Activated CD4-positive, alpha-beta memory T cell treated with anti-CD3 and anti-CD28 coated beads, Interleukin-2, amount 10 ng/mL, durations not matched to agents 7 days and 5 days (primary cell): ENCODE results near the gene HSD17B11. TPM values are rescaled to one million over a fixed set of nuclear protein-coding genes. Genes with fewer than 3 reads are reported as not detected.
"Not testable (repeated sequence)": the region's sequence is repeated elsewhere in the genome, so short reads cannot be mapped to it uniquely, and the experiment has no call there.

Experiments
- CTCF ChIA-PET: fragments of 350-600 bp; sonication (Branson Sonifier 250); formaldehyde crosslinking; loops from one replicate; lab custom pipeline; 2021; ENCODE audit warnings: antibody characterized with exemption, inconsistent platforms; lab: Charles Lee
- POLR2A ChIA-PET: fragments of 350-600 bp; sonication (Branson Sonifier 250); formaldehyde crosslinking; loops from one replicate; lab custom pipeline; 2021; ENCODE audit warnings: antibody characterized with exemption; lab: Charles Lee
- DNase-seq: peaks from one replicate; pipeline ENCODE4 v3.0.0-alpha.2; 2020
- H3K27ac Mint-ChIP-seq: one replicate; pipeline ENCODE4 v1.8.0; 2021; ENCODE audit warnings: mild to moderate bottlenecking, mixed read lengths
- H3K27me3 Mint-ChIP-seq: one replicate; pipeline ENCODE4 v1.8.0; 2021; ENCODE audit warnings: mixed read lengths
- H3K36me3 Mint-ChIP-seq: one replicate; pipeline ENCODE4 v1.8.0; 2021; ENCODE audit warnings: low read depth, mixed read lengths
- H3K4me1 Mint-ChIP-seq: one replicate; pipeline ENCODE4 v1.8.0; 2021; ENCODE audit warnings: mixed read lengths
- H3K4me3 Mint-ChIP-seq: one replicate; pipeline ENCODE4 v1.8.0; 2021; ENCODE audit warnings: mild to moderate bottlenecking, mixed read lengths
- H3K9me3 Mint-ChIP-seq: one replicate; pipeline ENCODE4 v1.8.0; 2021; ENCODE audit warnings: mixed read lengths
- total RNA-seq, 2 experiments: library from RNA; stranded (reverse); gene quantifications; one replicate each; pipeline ENCODE4 v1.2.3, GENCODE V29; 2021

HSD17B11 gene
- total RNA-seq, 2 experiments from 2014 or later, result 39.5 to 44.3 TPM

- H3K4me3 Mint-ChIP-seq, result no peak overlapping the region
- POLR2A ChIA-PET, result interaction anchor here (5.5 kb wide), 1 partner anchor 29 kb away, joined by 51 read pairs; the partner anchor contains the start of gene HSD17B11
- no peak overlapping the region for H3K27ac Mint-ChIP-seq
- peaks cover 28% of the 10 kb centered on the region for H3K4me1 Mint-ChIP-seq
- no peak for DNase-seq
- no peaks in the 10 kb centered on the region for H3K36me3 Mint-ChIP-seq
- CTCF ChIA-PET, result interaction anchor here (0.5 to 4.7 kb wide), 3 partner anchors 17 to 44 kb away, joined by 3 to 34 read pairs (median 3); partner anchors contain the start of gene HSD17B11
- peaks cover 2% of the 10 kb centered on the region for H3K27me3 Mint-ChIP-seq
- H3K9me3 Mint-ChIP-seq, result no peaks in the 10 kb centered on the region
Observed at GRCh38 chr4:87419578-87420249, 28.7 kb upstream of the HSD17B11 start.

- H3K27me3 Mint-ChIP-seq, POLR2A ChIA-PET, H3K36me3 Mint-ChIP-seq: not testable (repeated sequence)
Observed at GRCh38 chr4:87418410-87418809, 27.4 kb upstream of the HSD17B11 start.

GRCh38 chr4:87416965-87417364, 26.0 kb upstream of the HSD17B11 start:
- Mint-ChIP-seq H3K27me3 (peaks cover 7% of the 10 kb centered on the region), H3K4me3 (no peak overlapping the region), H3K27ac (no peak overlapping the region), H3K36me3 (no peaks in the 10 kb centered on the region), H3K9me3 (no peaks in the 10 kb centered on the region), H3K4me1 (peaks cover 8% of the 10 kb centered on the region)
- CTCF ChIA-PET, result interaction anchor here (0.7 kb wide), 1 partner anchor 26 kb away, joined by 3 read pairs; the partner anchor contains the start of gene HSD17B11
- POLR2A ChIA-PET, result no interaction called here
- DNase-seq, result no peak

More at GRCh38 chr4:87418410-87418809, 27.4 kb upstream of the HSD17B11 start:
- CTCF ChIA-PET, H3K9me3 Mint-ChIP-seq, DNase-seq, H3K27ac Mint-ChIP-seq, H3K4me3 Mint-ChIP-seq: not testable (repeated sequence)
- H3K4me1 Mint-ChIP-seq, result peaks cover 18% of the 10 kb centered on the region

- no peak for DNase-seq
- ChIA-PET POLR2A (interaction anchor here (0.7 kb wide), 1 partner anchor 151 kb away, joined by 3 read pairs; no protein-coding TSS in a partner anchor), CTCF (interaction anchor here (1.2 kb wide), 1 partner anchor 24 kb away, joined by 5 read pairs; the partner anchor contains the start of gene HSD17B11)
- no peak overlapping the region for H3K4me3 Mint-ChIP-seq
- peaks cover 12% of the 10 kb centered on the region for H3K27me3 Mint-ChIP-seq
- H3K36me3 Mint-ChIP-seq, result no peaks in the 10 kb centered on the region
- no peak overlapping the region for H3K27ac Mint-ChIP-seq
- no peaks in the 10 kb centered on the region for H3K4me1 Mint-ChIP-seq
- H3K9me3 Mint-ChIP-seq, result no peaks in the 10 kb centered on the region
Observed at GRCh38 chr4:87414816-87415215, 23.8 kb upstream of the HSD17B11 start.

- H3K36me3 Mint-ChIP-seq, result no peaks in the 10 kb centered on the region
- ChIA-PET POLR2A (no interaction called here), CTCF (no interaction called here)
- no peak overlapping the region for H3K4me3 Mint-ChIP-seq
- DNase-seq, result no peak
- H3K27ac Mint-ChIP-seq, result no peak overlapping the region
- no peaks in the 10 kb centered on the region for H3K9me3 Mint-ChIP-seq
- H3K27me3 Mint-ChIP-seq, result peaks cover 21% of the 10 kb centered on the region
- H3K4me1 Mint-ChIP-seq, result peaks cover 11% of the 10 kb centered on the region
Observed at GRCh38 chr4:87410679-87411078, 19.7 kb upstream of the HSD17B11 start.

- H3K4me3 Mint-ChIP-seq, result no peak overlapping the region
- H3K27ac Mint-ChIP-seq, result no peak overlapping the region
- no peak for DNase-seq
- no peaks in the 10 kb centered on the region for H3K36me3 Mint-ChIP-seq
- ChIA-PET CTCF (no interaction called here), POLR2A (no interaction called here)
- peaks cover 11% of the 10 kb centered on the region for H3K4me1 Mint-ChIP-seq
- peaks cover 22% of the 10 kb centered on the region for H3K27me3 Mint-ChIP-seq
- H3K9me3 Mint-ChIP-seq, result no peaks in the 10 kb centered on the region
Observed at GRCh38 chr4:87410157-87410556, 19.2 kb upstream of the HSD17B11 start.

GRCh38 chr4:87409420-87409939, 18.5 kb upstream of the HSD17B11 start:
- Mint-ChIP-seq H3K27ac (no peak overlapping the region), H3K9me3 (no peaks in the 10 kb centered on the region), H3K36me3 (no peaks in the 10 kb centered on the region), H3K4me1 (peaks cover 11% of the 10 kb centered on the region), H3K4me3 (no peak overlapping the region), H3K27me3 (peaks cover 19% of the 10 kb centered on the region)
- no peak for DNase-seq
- ChIA-PET CTCF (no interaction called here), POLR2A (no interaction called here)

GRCh38 chr4:87406902-87407301, 15.9 kb upstream of the HSD17B11 start:
- H3K9me3 Mint-ChIP-seq, DNase-seq, H3K36me3 Mint-ChIP-seq, H3K27ac Mint-ChIP-seq, H3K4me3 Mint-ChIP-seq: not testable (repeated sequence)
- ChIA-PET POLR2A (interaction anchor here (0.6 to 1.0 kb wide), 2 partner anchors 17 to 607 kb away, joined by 3 read pairs; no protein-coding TSS in a partner anchor), CTCF (interaction anchor here (1.0 to 1.5 kb wide), 2 partner anchors 16 to 61 kb away, joined by 3 read pairs; partner anchors contain the start of gene HSD17B11)
- peaks cover 11% of the 10 kb centered on the region for H3K4me1 Mint-ChIP-seq
- peaks cover 16% of the 10 kb centered on the region for H3K27me3 Mint-ChIP-seq

- Mint-ChIP-seq H3K27me3 (peaks cover 16% of the 10 kb centered on the region), H3K4me3 (no peak overlapping the region), H3K27ac (no peak overlapping the region), H3K9me3 (no peaks in the 10 kb centered on the region), H3K4me1 (peaks cover 11% of the 10 kb centered on the region), H3K36me3 (no peaks in the 10 kb centered on the region)
- POLR2A ChIA-PET, result interaction anchor here (1.0 kb wide), 1 partner anchor 16 kb away, joined by 3 read pairs; no protein-coding TSS in a partner anchor
- no peak for DNase-seq
- CTCF ChIA-PET, result interaction anchor here (1.5 kb wide), 1 partner anchor 61 kb away, joined by 3 read pairs; no protein-coding TSS in a partner anchor
Observed at GRCh38 chr4:87406462-87406861, 15.5 kb upstream of the HSD17B11 start.

- Mint-ChIP-seq H3K9me3 (no peaks in the 10 kb centered on the region), H3K27ac (no peak overlapping the region), H3K27me3 (peaks cover 16% of the 10 kb centered on the region), H3K4me3 (no peak overlapping the region), H3K4me1 (peaks cover 11% of the 10 kb centered on the region), H3K36me3 (no peaks in the 10 kb centered on the region)
- POLR2A ChIA-PET, result no interaction called here
- CTCF ChIA-PET, result no interaction called here
- DNase-seq, result no peak
Observed at GRCh38 chr4:87405211-87405820, 14.3 kb upstream of the HSD17B11 start.

GRCh38 chr4:87403732-87404131, 12.7 kb upstream of the HSD17B11 start:
- CTCF ChIA-PET, H3K9me3 Mint-ChIP-seq, H3K4me3 Mint-ChIP-seq, H3K36me3 Mint-ChIP-seq, POLR2A ChIA-PET, H3K27ac Mint-ChIP-seq, DNase-seq: not testable (repeated sequence)
- Mint-ChIP-seq H3K27me3 (peaks cover 11% of the 10 kb centered on the region), H3K4me1 (peaks cover 11% of the 10 kb centered on the region)

GRCh38 chr4:87399954-87400353, 9.0 kb upstream of the HSD17B11 start:
- no peak overlapping the region for H3K4me3 Mint-ChIP-seq
- H3K27me3 Mint-ChIP-seq, result peaks cover 2% of the 10 kb centered on the region
- DNase-seq, result no peak
- no peak overlapping the region for H3K27ac Mint-ChIP-seq
- ChIA-PET POLR2A (interaction anchor here (1.1 to 1.4 kb wide), 2 partner anchors 9 to 11 kb away, joined by 3 to 4 read pairs; partner anchors contain the start of gene HSD17B11), CTCF (interaction anchor here (1.3 kb wide), 1 partner anchor 25 kb away, joined by 3 read pairs; no protein-coding TSS in a partner anchor)
- H3K9me3 Mint-ChIP-seq, result no peaks in the 10 kb centered on the region
- H3K4me1 Mint-ChIP-seq, result no peaks in the 10 kb centered on the region
- no peaks in the 10 kb centered on the region for H3K36me3 Mint-ChIP-seq

GRCh38 chr4:87399148-87399547, 8.2 kb upstream of the HSD17B11 start:
- Mint-ChIP-seq H3K4me3 (no peak overlapping the region), H3K36me3 (no peaks in the 10 kb centered on the region), H3K27ac (no peak overlapping the region), H3K4me1 (no peaks in the 10 kb centered on the region), H3K27me3 (peaks cover 2% of the 10 kb centered on the region), H3K9me3 (no peaks in the 10 kb centered on the region)
- ChIA-PET CTCF (interaction anchor here (1.3 kb wide), 1 partner anchor 24 kb away, joined by 3 read pairs; no protein-coding TSS in a partner anchor), POLR2A (no interaction called here)
- DNase-seq, result no peak
